ENCODE results near the gene PIR.
A peak's percentile ranks its signal among the peaks of the same experiment; 100 is the strongest.

PIR gene

DNA sequence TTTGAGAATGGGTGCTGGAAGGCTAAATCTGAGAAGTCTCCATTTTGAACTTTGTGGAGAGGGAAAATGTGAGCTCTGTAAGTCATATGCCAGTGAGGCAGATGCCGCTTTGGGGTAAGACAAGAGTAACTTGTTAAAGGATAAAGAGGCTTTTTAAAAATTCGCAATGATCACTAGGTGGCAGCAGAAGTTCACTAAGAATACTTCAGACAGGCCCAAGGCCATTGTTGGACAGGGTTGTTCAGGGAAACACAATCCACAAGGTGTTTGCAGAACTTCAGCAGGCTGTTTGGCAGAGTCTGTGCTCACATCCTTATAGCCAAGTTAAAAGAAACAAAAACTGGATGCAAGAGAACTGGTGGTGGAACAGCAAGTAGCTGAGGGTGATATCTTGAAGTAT lies 144.1 kb downstream of the PIR start:
- DNase-seq (ENCODE audit: low read depth in 3 of 3): no peak

DNA sequence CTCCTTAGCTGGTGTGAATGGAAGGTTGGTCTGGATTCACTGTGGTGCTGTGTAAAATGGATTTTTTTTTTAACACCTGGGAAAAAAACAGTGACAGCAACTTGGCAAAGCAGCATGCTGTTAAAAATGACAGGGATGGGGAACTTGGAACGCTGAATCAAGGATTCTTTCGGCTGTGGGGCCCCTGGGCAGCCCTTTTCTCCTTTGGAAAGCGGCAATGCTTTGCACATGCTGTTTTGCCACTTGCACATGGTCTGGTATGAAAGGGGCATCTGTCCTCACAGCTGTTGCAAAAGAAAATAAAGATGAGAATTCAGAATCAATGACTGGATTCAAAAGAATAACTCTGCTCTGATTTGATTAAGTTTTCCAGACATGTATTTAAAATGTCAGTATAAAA lies 147.2 kb downstream of the PIR start:
- DNase-seq (ENCODE audit: low read depth in 3 of 3): no peak

DNA sequence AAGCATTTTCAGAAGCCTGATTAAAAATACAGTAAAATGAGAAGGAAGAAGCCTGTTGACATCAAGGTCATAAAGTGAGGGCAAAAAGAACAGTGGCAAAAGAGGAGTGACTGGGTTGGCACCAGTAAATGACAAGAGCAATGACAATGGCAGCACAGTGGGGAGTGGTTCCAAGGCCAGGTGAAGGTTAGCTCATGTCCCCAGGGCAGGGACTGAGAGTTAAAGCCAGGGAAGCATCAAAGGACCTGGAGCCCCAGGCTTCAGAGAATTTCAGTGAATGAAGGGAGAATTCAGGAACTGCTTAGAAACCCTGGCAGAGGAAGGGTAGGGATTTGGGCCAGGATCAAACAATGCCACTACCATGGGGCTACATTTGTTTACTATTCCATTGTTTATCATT lies 149.0 kb downstream of the PIR start:
- no peak for DNase-seq (ENCODE audit: low read depth in 3 of 3)

DNA sequence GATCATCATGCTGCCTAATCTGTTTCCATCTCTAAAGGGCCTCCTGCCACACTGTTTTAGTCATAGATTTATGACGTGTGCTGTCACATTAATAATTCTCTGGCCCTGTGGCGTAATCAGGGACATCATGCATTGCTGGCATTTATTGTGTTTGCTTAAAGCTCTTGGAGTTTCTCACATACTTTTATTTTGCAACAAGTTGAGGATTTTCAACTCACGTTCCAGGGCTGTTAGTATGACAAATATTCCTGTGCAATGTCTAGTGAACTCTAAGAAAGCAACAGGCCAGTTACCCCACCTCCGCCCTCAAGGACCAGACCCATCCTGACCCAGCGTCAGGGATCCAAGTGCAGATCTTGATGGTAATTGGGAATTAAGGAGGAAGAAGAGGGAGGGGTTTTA lies 150.1 kb downstream of the PIR start:
- DNase-seq (ENCODE audit: low read depth in 3 of 3): no peak

DNA sequence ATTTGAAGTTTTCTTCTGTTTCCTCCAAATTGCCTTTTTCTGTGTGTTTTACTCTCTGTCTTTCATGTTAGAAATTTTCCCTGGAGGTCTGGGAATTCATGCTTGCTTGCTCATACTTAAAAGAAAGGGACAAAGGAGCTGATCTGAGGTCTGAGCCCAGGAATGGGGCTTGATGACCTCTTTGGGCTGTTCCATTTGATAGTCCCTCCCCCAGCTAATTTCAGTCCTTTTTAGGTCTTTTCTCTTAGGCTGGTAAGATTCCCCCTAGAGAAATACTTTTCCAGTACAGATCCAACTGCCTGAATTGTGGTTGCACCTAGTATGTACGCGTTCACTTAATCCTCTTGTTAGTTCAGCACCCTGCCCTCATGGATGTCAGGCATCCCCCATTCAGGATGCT lies 152.3 kb downstream of the PIR start:
- DNase-seq (ENCODE audit: low read depth in 3 of 3): no peak

DNA sequence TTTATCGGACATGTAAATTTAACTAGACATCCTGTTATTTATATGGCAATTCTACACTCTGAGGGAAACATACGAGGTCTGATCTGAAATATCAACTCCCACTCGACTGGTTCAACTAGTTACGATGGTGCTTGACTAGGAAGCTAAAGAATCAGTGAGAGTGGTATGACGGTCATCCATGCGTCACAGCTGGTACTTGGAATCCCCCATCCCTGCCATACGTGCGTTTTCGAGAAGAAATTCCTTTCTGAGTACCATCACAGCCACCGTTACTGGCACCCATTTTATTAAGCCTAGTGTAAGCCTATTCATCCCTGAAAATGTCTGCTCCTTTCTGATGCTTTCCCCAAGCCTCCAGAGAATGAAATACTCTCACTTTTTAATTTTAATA lies 157.1 kb downstream of the PIR start:
- peak in 1 of 3 experiments; percentile 24 for DNase-seq (ENCODE audit: low read depth in 3 of 3)

DNA sequence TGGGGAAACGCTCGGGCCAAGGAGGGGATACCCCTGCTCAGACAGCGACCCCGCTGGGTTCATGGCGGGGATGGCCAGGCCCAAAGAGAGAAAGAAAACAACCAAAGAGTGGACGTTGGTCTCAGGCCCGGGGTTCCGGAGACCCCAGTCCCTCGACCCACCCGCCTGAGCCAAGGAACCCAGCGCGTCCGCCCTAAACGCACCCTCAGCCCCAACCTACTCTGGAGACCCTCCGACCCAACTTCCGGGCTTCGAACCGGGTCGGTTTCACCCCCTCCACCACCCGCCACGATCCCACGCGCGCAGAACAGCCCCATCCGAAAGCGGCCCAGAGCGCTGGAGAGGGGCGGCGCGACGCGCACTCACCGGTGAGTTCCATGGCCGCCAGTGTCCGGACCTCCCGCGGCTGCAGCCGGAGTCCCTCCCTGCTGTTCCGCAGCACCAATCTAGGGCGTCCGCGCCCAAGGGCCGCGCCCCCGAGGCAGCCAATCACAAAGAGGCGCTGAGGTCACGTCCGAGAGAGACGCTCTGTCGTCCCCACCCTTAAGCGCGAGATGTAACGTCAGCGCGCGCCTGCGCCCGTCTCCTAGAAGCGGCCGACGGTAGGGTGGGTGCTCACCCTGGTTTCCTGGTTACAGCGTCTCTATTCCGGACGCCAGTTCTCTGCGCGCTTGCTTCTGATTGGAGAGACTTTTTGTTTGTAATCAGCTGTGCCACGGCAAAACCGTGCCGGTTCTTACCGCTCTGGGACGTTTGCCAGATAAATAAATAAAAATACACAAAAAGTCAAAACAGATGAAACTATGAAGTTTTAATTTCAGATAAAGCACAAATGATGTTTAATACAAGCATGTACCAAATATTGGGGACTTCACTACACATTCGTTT lies 157.8 kb downstream of the PIR start, which contains the start of gene PIGA:
Gene PIGA, minus strand, starts transcription at position 389 of the 888 bp plus-strand sequence. CDS start 3,593 bp downstream, outside the sequence.
- peak; percentile 78 to 87 (median 81) for DNase-seq (ENCODE audit: low read depth in 3 of 3)
